Mammary epithelial cell (primary cell): ENCODE results near the gene CLEC16A.

Experiments
- EZH2 ChIP-seq: IDR thresholded peaks from 2 replicates; pipeline ENCODE4 v1.6.1; 2012; ENCODE audit warnings: low read length, inconsistent platforms, borderline replicate concordance
- TF ChIP-seq, protein P1 (sequence below), 2 donors: IDR thresholded peaks in 1 of 2; conservative IDR thresholded peaks in 1 of 2; 2 replicates each; pipeline ENCODE4 v1.5.1; 2011 to 2012; ENCODE audit warnings: inconsistent platforms in 2 of 2, low read length in 2 of 2, mild to moderate bottlenecking in 2 of 2, control low read depth in 1 of 2, low read depth in 1 of 2; ENCODE audit not compliant: insufficient read depth in 1 of 2; ENCODE audit errors: extremely low read depth in 1 of 2

DNA sequence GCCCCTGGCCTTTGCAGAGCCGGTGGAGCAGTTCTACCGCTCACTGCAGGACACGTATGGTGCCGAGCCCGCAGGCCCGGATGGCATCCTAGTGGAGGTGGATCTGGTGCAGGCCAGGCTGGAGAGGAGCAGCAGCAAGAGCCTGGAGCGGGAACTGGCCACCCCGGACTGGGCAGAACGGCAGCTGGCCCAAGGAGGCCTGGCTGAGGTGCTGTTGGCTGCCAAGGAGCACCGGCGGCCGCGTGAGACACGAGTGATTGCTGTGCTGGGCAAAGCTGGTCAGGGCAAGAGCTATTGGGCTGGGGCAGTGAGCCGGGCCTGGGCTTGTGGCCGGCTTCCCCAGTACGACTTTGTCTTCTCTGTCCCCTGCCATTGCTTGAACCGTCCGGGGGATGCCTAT, 37.9 kb upstream of the CLEC16A start:
- TF ChIP-seq, protein P1, sequence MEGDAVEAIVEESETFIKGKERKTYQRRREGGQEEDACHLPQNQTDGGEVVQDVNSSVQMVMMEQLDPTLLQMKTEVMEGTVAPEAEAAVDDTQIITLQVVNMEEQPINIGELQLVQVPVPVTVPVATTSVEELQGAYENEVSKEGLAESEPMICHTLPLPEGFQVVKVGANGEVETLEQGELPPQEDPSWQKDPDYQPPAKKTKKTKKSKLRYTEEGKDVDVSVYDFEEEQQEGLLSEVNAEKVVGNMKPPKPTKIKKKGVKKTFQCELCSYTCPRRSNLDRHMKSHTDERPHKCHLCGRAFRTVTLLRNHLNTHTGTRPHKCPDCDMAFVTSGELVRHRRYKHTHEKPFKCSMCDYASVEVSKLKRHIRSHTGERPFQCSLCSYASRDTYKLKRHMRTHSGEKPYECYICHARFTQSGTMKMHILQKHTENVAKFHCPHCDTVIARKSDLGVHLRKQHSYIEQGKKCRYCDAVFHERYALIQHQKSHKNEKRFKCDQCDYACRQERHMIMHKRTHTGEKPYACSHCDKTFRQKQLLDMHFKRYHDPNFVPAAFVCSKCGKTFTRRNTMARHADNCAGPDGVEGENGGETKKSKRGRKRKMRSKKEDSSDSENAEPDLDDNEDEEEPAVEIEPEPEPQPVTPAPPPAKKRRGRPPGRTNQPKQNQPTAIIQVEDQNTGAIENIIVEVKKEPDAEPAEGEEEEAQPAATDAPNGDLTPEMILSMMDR (conservative IDR thresholded peaks at IDR 0.05 in 1 of 2, IDR thresholded peaks at IDR 0.05 in 1 of 2; ENCODE audit: extremely low read depth in 1 of 2, insufficient read depth in 1 of 2, low read depth in 1 of 2, low read length in 2 of 2) = no peak
- TF ChIP-seq EZH2 = no peak
